GM18867 (cell line): ENCODE results near the gene LRRFIP1.

Source experiments
- ATAC-seq: cut with Tn5 transposase; IDR thresholded peaks from one replicate; pipeline ENCODE4 v1.9.1; 2021; ENCODE audit warnings: mild to moderate bottlenecking, moderate library complexity; ENCODE audit not compliant: unreplicated experiment

The LRRFIP1 gene

GRCh38 chr2:237638176-237638575 lies 10.8 kb downstream of the LRRFIP1 start:
- ATAC-seq: no peak

GRCh38 chr2:237639052-237639835 lies 11.9 kb downstream of the LRRFIP1 start:
- ATAC-seq: no peak

- ATAC-seq: no peak
These were observed 12.4 kb downstream of the LRRFIP1 start for GRCh38 chr2:237639836-237640220.

GRCh38 chr2:237640493-237640998 lies 13.2 kb downstream of the LRRFIP1 start:
- ATAC-seq: no peak

- no peak for ATAC-seq
These were observed 14.8 kb downstream of the LRRFIP1 start for GRCh38 chr2:237642038-237642734.

GRCh38 chr2:237643066-237643465 lies 15.7 kb downstream of the LRRFIP1 start:
- no peak for ATAC-seq

GRCh38 chr2:237643582-237644380 lies 16.4 kb downstream of the LRRFIP1 start:
- no peak for ATAC-seq

GRCh38 chr2:237644381-237644703 lies 17.0 kb downstream of the LRRFIP1 start:
- ATAC-seq: no peak

GRCh38 chr2:237645261-237645660 lies 17.9 kb downstream of the LRRFIP1 start:
- ATAC-seq: no peak

- no peak for ATAC-seq
These were observed 20.0 kb downstream of the LRRFIP1 start for GRCh38 chr2:237647176-237648015.

GRCh38 chr2:237648016-237648381 lies 20.6 kb downstream of the LRRFIP1 start:
- ATAC-seq: no peak

- no peak for ATAC-seq
These were observed 22.4 kb downstream of the LRRFIP1 start for GRCh38 chr2:237649541-237650454.

GRCh38 chr2:237650455-237650850 lies 23.1 kb downstream of the LRRFIP1 start:
- no peak for ATAC-seq

GRCh38 chr2:237651761-237652160 lies 24.4 kb downstream of the LRRFIP1 start:
- ATAC-seq: no peak

GRCh38 chr2:237652181-237652580 lies 24.8 kb downstream of the LRRFIP1 start:
- no peak for ATAC-seq

- no peak for ATAC-seq
These were observed 25.5 kb downstream of the LRRFIP1 start for GRCh38 chr2:237652854-237653253.

- no peak for ATAC-seq
These were observed 26.6 kb downstream of the LRRFIP1 start for GRCh38 chr2:237653776-237654558.

GRCh38 chr2:237657063-237657462 lies 29.7 kb downstream of the LRRFIP1 start:
- no peak for ATAC-seq

- no peak for ATAC-seq
These were observed 33.1 kb downstream of the LRRFIP1 start for GRCh38 chr2:237660381-237660900.
